DMS 273 treated with DMSO at 0.1 percent for 48 hours (cell line): ENCODE data around the gene TRIM14.
A peak's percentile ranks its signal among the peaks of the same experiment; 100 is the strongest.
"Not testable (repeated sequence)": the region's sequence is repeated elsewhere in the genome, so short reads cannot be mapped to it uniquely, and the experiment has no call there.

Experiments used
- DNase-seq: peaks from one replicate; lab custom pipeline; 2025; lab: John Stamatoyannopoulos, UW

Gene TRIM14

GRCh38 chr9:98142182-98142907 lies 23.3 kb upstream of the TRIM14 start:
- DNase-seq, result no peak

GRCh38 chr9:98140503-98140902 lies 21.5 kb upstream of the TRIM14 start:
- DNase-seq, result no peak

GRCh38 chr9:98136489-98136888 lies 17.5 kb upstream of the TRIM14 start:
- DNase-seq, result no peak

- DNase-seq, result no peak
Observed at GRCh38 chr9:98135938-98136337, 16.9 kb upstream of the TRIM14 start.

GRCh38 chr9:98135558-98135934 lies 16.5 kb upstream of the TRIM14 start:
- no peak for DNase-seq

GRCh38 chr9:98134702-98135557 lies 15.9 kb upstream of the TRIM14 start:
- DNase-seq, result no peak

- DNase-seq, result no peak
Observed at GRCh38 chr9:98132806-98133631, 14.0 kb upstream of the TRIM14 start.

- no peak for DNase-seq
Observed at GRCh38 chr9:98132158-98132557, 13.1 kb upstream of the TRIM14 start.

- no peak for DNase-seq
Observed at GRCh38 chr9:98130576-98131228, 11.7 kb upstream of the TRIM14 start.

GRCh38 chr9:98130060-98130459 lies 11.0 kb upstream of the TRIM14 start:
- not testable (repeated sequence) for DNase-seq

- DNase-seq, result no peak
Observed at GRCh38 chr9:98129451-98129881, 10.4 kb upstream of the TRIM14 start.

- no peak for DNase-seq
Observed at GRCh38 chr9:98128316-98128715, 9.3 kb upstream of the TRIM14 start.

GRCh38 chr9:98127226-98127625 lies 8.2 kb upstream of the TRIM14 start:
- no peak for DNase-seq

GRCh38 chr9:98124637-98125426 lies 5.8 kb upstream of the TRIM14 start:
- DNase-seq, result no peak

- not testable (repeated sequence) for DNase-seq
Observed at GRCh38 chr9:98124091-98124490, 5.1 kb upstream of the TRIM14 start.

- DNase-seq, result no peak
Observed at GRCh38 chr9:98121058-98121457, 2.0 kb upstream of the TRIM14 start.

- no peak for DNase-seq
Observed at GRCh38 chr9:98120476-98120875, 1.5 kb upstream of the TRIM14 start.

GRCh38 chr9:98117984-98118639 lies 910 bp downstream of the TRIM14 start:
- DNase-seq, result peak; percentile 10

- DNase-seq, result not testable (repeated sequence)
Observed at GRCh38 chr9:98117097-98117496, 1.9 kb downstream of the TRIM14 start.

GRCh38 chr9:98109052-98109451 lies 10.0 kb downstream of the TRIM14 start:
- DNase-seq, result no peak
